Upper lobe of right lung (tissue), 1 donor: ENCODE data around the gene RNF207. TPM values are rescaled to one million over a fixed set of nuclear protein-coding genes. Genes with fewer than 3 reads are reported as not detected.
A peak's percentile ranks its signal among the peaks of the same experiment; 100 is the strongest.
"Not testable (repeated sequence)": the region's sequence is repeated elsewhere in the genome, so short reads cannot be mapped to it uniquely, and the experiment has no call there.

Experiments
- ATAC-seq: fragments of 200-7000 bp; cut with Tn5 transposase; one replicate; pipeline ENCODE4 v1.9.1; 2020; ENCODE audit warnings: mild to moderate bottlenecking, moderate library complexity
- DNase-seq: peaks from one replicate; pipeline ENCODE4 v3.0.0-alpha.2; 2020
- H3K27ac ChIP-seq: fragments of 200-600 bp; one replicate; pipeline ENCODE4 v1.8.0; 2022
- H3K27me3 ChIP-seq: fragments of 200-600 bp; one replicate; pipeline ENCODE4 v1.8.0; 2022; ENCODE audit warnings: mild to moderate bottlenecking
- H3K36me3 ChIP-seq: fragments of 200-600 bp; one replicate; pipeline ENCODE4 v1.8.0; 2022
- H3K4me1 ChIP-seq: fragments of 200-600 bp; one replicate; pipeline ENCODE4 v1.8.0; 2022
- H3K4me3 ChIP-seq: fragments of 200-600 bp; one replicate; pipeline ENCODE4 v1.8.0; 2022; ENCODE audit warnings: mild to moderate bottlenecking
- H3K9me3 ChIP-seq: fragments of 200-600 bp; one replicate; pipeline ENCODE4 v1.8.0; 2022
- intact Hi-C: fragments of 100-400 bp; cut with DNase I; formaldehyde crosslinking; loops from one replicate; pipeline ENCODE4 v1.11.0; 2022
- total RNA-seq: library from RNA; stranded (reverse); fragmentation: NEBNext Ultra II Directional; extraction: Animal tissue kit (Norgen Biotek cat#: 25700); gene quantifications from one replicate; pipeline ENCODE4 v1.2.1, GENCODE V29; 2021
- TF ChIP-seq, protein P1 (sequence below): fragments of 200-600 bp; IDR thresholded peaks from one replicate; pipeline ENCODE4 v1.8.0; 2022; ENCODE audit warnings: antibody characterized with exemption
- donor health status: DM: no; HTN: yes; CAD: no; lungs with severe emphysema.

The RNF207 gene
- total RNA-seq, 1 donor from 2014 or later: 12.7 TPM

DNA sequence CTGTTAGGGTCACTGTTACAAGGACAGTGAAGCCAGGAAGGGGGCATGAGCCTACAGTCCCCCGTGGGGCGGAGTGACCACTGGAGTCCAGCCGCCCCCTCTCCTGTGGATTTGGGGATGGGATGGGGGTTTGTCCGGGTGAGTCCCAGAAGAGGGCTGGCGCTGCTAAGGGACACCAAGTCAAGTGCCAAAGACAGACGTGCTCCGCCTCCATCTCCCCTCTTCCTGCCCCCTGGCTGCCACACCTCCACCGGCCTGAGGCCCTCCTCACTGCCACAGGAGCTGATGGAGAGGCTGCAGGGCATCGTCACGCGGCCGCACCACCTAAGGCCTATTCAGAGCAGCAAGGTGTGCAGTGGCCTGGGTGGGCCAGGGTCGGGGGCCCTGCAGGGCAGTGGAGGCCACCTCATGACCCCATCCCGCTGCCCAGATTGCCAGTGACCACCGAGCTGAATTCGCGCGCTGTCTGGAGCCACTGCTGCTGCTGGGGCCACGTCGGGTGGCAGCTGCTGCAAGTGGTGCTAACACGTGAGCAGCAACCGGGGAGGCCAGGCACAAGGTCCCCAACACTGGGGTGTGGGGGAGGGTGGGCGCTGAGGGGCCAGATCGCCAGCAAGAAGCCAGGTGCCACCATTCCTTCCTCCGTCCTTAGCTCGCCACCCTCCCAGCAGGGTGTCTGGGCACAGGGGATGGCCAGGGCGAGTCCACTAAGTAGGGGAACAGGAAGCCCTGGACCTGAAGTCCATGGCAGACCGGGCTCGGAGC is 4.9 kb downstream of the RNF207 start:
- no peak for DNase-seq
- Histone ChIP-seq H3K27me3 (peaks cover 15% of the 10 kb centered on the region), H3K4me3 (no peak overlapping the region), H3K9me3 (no peaks in the 10 kb centered on the region), H3K4me1 (peaks cover 23% of the 10 kb centered on the region), H3K36me3 (no peaks in the 10 kb centered on the region), H3K27ac (no peak overlapping the region)
- ATAC-seq: no peak
- intact Hi-C loops: no loop called here
- TF ChIP-seq, protein P1, sequence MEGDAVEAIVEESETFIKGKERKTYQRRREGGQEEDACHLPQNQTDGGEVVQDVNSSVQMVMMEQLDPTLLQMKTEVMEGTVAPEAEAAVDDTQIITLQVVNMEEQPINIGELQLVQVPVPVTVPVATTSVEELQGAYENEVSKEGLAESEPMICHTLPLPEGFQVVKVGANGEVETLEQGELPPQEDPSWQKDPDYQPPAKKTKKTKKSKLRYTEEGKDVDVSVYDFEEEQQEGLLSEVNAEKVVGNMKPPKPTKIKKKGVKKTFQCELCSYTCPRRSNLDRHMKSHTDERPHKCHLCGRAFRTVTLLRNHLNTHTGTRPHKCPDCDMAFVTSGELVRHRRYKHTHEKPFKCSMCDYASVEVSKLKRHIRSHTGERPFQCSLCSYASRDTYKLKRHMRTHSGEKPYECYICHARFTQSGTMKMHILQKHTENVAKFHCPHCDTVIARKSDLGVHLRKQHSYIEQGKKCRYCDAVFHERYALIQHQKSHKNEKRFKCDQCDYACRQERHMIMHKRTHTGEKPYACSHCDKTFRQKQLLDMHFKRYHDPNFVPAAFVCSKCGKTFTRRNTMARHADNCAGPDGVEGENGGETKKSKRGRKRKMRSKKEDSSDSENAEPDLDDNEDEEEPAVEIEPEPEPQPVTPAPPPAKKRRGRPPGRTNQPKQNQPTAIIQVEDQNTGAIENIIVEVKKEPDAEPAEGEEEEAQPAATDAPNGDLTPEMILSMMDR: no peak

DNA sequence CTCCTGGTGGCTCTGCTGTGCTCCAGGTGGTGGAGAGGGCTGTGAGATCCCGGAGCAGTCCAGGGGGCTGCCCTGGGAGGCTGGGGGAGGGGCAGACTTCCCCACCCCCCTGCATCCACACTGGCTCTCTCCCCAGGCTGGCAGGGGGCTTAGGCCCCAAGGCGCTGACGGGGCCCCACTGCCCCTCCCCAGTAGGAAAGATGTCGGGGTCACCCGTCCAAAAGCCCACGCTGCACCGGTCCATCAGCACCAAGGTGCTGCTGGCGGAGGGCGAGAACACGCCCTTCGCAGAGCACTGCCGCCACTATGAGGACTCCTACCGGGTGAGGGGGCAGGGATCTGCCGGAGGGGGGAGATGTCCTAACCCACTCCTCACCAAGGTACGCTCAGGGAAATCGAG is 5.8 kb downstream of the RNF207 start:
- no peak overlapping the region for H3K27ac ChIP-seq
- ATAC-seq (no peak), DNase-seq (no peak)
- no peak overlapping the region for H3K4me3 ChIP-seq
- intact Hi-C loops: no loop called here
- no peaks in the 10 kb centered on the region for H3K36me3 ChIP-seq
- TF ChIP-seq, protein P1: no peak
- H3K9me3 ChIP-seq: no peaks in the 10 kb centered on the region
- peaks cover 13% of the 10 kb centered on the region for H3K4me1 ChIP-seq
- H3K27me3 ChIP-seq: peaks cover 8% of the 10 kb centered on the region

DNA sequence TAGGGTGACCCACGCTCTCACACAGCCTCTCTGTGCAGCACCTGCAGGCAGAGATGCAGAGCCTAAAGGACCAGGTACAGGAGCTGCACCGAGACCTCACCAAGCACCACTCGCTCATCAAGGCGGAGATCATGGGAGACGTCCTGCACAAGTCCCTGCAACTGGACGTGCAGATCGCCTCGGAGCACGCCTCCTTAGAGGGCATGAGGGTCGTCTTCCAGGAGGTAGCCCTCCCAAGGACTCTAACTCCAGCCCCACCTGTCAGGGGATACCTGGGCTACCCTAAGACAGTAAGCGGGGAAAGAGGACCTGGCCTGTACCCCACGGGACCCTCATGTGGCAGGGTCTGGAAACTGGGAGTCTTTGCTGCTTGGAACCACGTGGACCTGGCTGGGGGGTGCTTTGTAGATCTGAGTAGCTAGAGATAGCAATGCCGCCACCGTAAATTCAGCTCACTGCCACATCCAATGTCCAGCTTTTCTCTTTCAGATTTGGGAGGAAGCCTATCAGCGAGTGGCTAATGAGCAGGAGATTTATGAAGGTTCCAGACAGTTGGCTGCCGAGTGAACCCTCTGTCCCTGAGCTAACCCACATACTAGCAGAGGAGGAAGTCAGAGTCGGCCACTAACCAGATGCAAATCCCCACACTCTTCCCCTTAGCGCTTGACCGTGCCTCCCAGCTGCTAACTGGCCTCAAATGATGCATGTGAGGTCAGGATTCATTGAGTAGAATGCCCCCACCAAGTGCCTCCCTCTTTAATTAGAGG is 6.5 kb downstream of the RNF207 start:
- no peak for DNase-seq

DNA sequence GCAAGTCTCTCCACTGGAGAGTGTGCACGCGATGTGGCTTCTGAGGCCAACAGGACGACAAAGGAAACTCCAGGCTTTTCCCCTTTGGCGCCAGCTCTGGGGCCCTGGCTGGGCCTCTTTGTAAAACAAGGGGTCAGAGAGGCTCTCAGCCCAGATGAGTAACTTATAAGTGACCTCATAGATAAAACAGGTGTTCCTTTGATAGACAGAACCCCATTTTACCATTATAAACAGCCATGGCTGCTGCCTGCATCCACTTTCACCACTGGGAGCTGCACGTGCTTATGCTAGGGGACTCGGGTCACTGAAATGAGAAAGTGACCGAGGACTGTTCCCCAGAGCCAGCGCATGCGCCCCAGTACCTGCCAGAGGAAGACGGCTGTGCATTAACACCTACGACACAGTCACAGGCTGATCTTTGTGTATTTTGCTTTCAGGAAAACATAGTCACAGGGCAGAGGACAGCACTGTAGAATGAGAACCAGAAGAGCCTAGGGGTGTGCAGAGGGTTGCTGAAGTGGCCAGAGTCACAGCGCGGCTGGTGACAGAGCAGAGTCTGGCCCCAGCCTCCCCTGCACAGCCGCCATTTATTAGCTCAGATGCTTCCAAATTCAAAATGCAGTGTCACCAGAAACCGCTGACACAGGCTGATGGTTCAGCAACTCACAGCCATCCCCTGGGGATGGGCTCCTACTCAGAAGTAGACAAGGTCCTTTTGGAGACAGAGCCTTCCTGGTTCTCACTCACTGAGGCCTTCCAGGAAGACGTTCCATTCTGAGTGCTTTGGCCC is 12.7 kb downstream of the RNF207 start:
- ATAC-seq (peak; percentile 25), DNase-seq (no peak)
- Histone ChIP-seq H3K4me3 (no peak overlapping the region), H3K36me3 (peaks cover 8% of the 10 kb centered on the region), H3K27ac (no peak overlapping the region), H3K9me3 (no peaks in the 10 kb centered on the region), H3K27me3 (no peaks in the 10 kb centered on the region), H3K4me1 (no peaks in the 10 kb centered on the region)
- intact Hi-C loops: no loop called here
- TF ChIP-seq, protein P1: no peak

More for the DNA sequence above, 6.5 kb downstream of the RNF207 start:
- ATAC-seq: no peak
- Histone ChIP-seq H3K27me3 (peaks cover 6% of the 10 kb centered on the region), H3K27ac (no peak overlapping the region), H3K9me3 (no peaks in the 10 kb centered on the region), H3K36me3 (no peaks in the 10 kb centered on the region), H3K4me3 (no peak overlapping the region), H3K4me1 (peaks cover 12% of the 10 kb centered on the region)
- intact Hi-C loops: no loop called here
- TF ChIP-seq, protein P1: no peak

DNA sequence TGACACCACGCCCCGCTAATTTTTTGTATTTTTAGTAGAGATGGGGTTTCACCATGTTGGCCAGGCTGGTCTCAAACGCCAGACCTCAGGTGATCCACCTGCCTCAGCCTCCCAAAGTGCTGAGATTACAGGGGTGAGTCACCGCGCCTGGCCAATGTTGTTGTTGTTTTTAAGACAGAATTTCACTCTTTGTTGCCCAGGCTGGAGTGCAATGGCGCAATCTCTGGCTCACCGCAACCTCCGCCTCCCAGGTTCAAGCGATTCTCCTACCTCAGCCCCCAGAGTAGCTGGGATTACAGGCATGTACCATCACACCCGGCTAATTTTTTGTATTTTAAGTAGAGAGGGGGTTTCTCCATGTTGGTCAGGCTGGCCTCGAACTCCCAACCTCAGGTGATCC is 13.7 kb downstream of the RNF207 start:
- intact Hi-C loops, ATAC-seq, H3K4me1 ChIP-seq, H3K27ac ChIP-seq, H3K9me3 ChIP-seq, H3K27me3 ChIP-seq, DNase-seq, H3K4me3 ChIP-seq: not testable (repeated sequence)
- peaks cover 19% of the 10 kb centered on the region for H3K36me3 ChIP-seq

DNA sequence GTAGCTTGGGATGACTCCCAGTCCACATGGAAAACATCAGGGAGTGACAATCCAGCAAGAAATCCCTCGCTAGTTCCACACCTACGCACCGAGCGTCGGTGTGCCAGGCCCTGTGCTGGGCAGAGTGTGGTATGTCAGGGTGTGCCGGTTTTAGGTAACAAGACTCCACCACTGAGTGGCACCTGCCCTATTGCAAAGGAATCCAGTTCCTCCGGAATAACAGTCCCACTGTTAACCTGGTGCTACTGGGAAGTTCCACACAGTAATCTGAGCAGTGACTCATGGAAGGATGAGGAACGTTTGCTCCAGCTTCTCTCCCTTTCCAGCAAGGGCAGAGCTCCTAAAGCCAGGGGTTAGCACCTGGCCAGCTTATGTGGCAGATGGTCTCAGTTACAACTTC is 14.3 kb downstream of the RNF207 start:
- TF ChIP-seq, protein P1: no peak
- H3K27ac ChIP-seq: no peak overlapping the region
- DNase-seq (no peak), ATAC-seq (peak; percentile 57)
- intact Hi-C loops: no loop called here
- peaks cover 25% of the 10 kb centered on the region for H3K36me3 ChIP-seq
- H3K9me3 ChIP-seq: no peaks in the 10 kb centered on the region
- H3K27me3 ChIP-seq: no peaks in the 10 kb centered on the region
- H3K4me1 ChIP-seq: no peaks in the 10 kb centered on the region
- no peak overlapping the region for H3K4me3 ChIP-seq
